Pulmonary artery endothelial cell (primary cell): ENCODE measurements around the gene SLC35G6. TPM values are rescaled to one million over a fixed set of nuclear protein-coding genes. Genes with fewer than 3 reads are reported as not detected.
"Not testable (repeated sequence)": the region's sequence is repeated elsewhere in the genome, so short reads cannot be mapped to it uniquely, and the experiment has no call there.

Experiments
- DNase-seq: peaks from one replicate; pipeline ENCODE4 v3.0.0-alpha.2; 2011; ENCODE audit warnings: low read depth, low spot score
- total RNA-seq: library from RNA; depleted of rRNA; stranded (reverse); fragments of >200 nt; gene quantifications from 2 replicates; pipeline ENCODE4 v1.2.3, GENCODE V29; 2014

SLC35G6 gene
- total RNA-seq, 1 donor from 2014 or later, result not detected

- no peak for DNase-seq
Measured at GRCh38 chr17:7478276-7479212, 2.7 kb upstream of the SLC35G6 start.

- no peak for DNase-seq
Measured at GRCh38 chr17:7479213-7480088, 1.8 kb upstream of the SLC35G6 start, which contains the start of gene ZBTB4. Gene ZBTB4, minus strand, starts transcription at chr17:7479631. Its CDS starts 12,830 bp downstream, at chr17:7466801.

- DNase-seq, result no peak
Measured at GRCh38 chr17:7480089-7480384, 1.2 kb upstream of the SLC35G6 start.

GRCh38 chr17:7481842-7482741 lies 846 bp downstream of the SLC35G6 start:
- DNase-seq, result not testable (repeated sequence)

GRCh38 chr17:7482742-7483088 lies 1.5 kb downstream of the SLC35G6 start:
- not testable (repeated sequence) for DNase-seq

- DNase-seq, result peak; percentile 75
Measured at GRCh38 chr17:7483255-7484066, 2.2 kb downstream of the SLC35G6 start.

- peak; percentile 94 for DNase-seq
Measured at GRCh38 chr17:7484067-7484918, 3.0 kb downstream of the SLC35G6 start, which contains the start of gene POLR2A. Gene POLR2A, plus strand, starts transcription at chr17:7484366.

GRCh38 chr17:7484919-7485377 lies 3.7 kb downstream of the SLC35G6 start:
- no peak for DNase-seq

GRCh38 chr17:7486181-7486580 lies 4.9 kb downstream of the SLC35G6 start:
- DNase-seq, result no peak

GRCh38 chr17:7490144-7490543 lies 8.9 kb downstream of the SLC35G6 start:
- no peak for DNase-seq

- no peak for DNase-seq
Measured at GRCh38 chr17:7491583-7491982, 10.3 kb downstream of the SLC35G6 start.

- no peak for DNase-seq
Measured at GRCh38 chr17:7493941-7494340, 12.7 kb downstream of the SLC35G6 start.

GRCh38 chr17:7495906-7496434 lies 14.7 kb downstream of the SLC35G6 start:
- DNase-seq, result no peak

GRCh38 chr17:7496470-7497183 lies 15.4 kb downstream of the SLC35G6 start:
- DNase-seq, result no peak

- no peak for DNase-seq
Measured at GRCh38 chr17:7497228-7497627, 16.0 kb downstream of the SLC35G6 start.

GRCh38 chr17:7497636-7498035 lies 16.4 kb downstream of the SLC35G6 start:
- DNase-seq, result no peak

- DNase-seq, result no peak
Measured at GRCh38 chr17:7499161-7499560, 17.9 kb downstream of the SLC35G6 start.

GRCh38 chr17:7501729-7502128 lies 20.5 kb downstream of the SLC35G6 start:
- no peak for DNase-seq
